ENCODE measurements around the gene ZMAT5.

Gene ZMAT5

DNA sequence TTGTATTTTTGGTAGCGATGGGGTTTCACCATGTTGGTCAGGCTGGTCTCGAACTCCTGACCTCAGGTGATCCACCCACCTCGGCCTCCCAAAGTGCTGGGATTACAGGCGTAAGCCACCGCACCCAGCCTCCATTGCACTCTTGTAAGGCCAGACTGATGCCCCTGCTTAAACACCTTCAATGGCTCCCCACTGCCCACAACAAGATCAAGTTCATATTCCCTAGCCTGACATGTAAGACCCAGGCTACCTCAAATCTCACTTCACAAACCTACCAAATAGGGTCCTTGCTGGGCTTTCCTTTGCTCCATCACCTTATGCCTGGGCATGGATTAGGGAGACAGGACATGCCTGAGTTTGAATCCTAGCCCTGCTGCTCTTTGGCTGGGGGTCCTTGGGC lies 13.4 kb upstream of the ZMAT5 start:
- no peak for TF ChIP-seq POLR2AphosphoS5 (IDR thresholded peaks at IDR 0.05; ENCODE audit: low read depth, low read length)
- no peak for TF ChIP-seq POLR2A (IDR thresholded peaks at IDR 0.05; ENCODE audit: low read depth, low read length)
- no peak for TF ChIP-seq POU2F2 (IDR thresholded peaks at IDR 0.05; ENCODE audit: low read depth, low read length)
- no peak for TF ChIP-seq PAX5 (IDR thresholded peaks at IDR 0.05; ENCODE audit: insufficient read depth, low read length, severe bottlenecking)
- no peak for TF ChIP-seq TAF1 (IDR thresholded peaks at IDR 0.05; ENCODE audit: low read depth, low read length)
- TF ChIP-seq SPI1 (IDR thresholded peaks at IDR 0.05; ENCODE audit: low read depth, low read length) = no peak
- FAIRE-seq = no peak
- DNase-seq (ENCODE audit: insufficient read length, low spot score) = no peak

DNA sequence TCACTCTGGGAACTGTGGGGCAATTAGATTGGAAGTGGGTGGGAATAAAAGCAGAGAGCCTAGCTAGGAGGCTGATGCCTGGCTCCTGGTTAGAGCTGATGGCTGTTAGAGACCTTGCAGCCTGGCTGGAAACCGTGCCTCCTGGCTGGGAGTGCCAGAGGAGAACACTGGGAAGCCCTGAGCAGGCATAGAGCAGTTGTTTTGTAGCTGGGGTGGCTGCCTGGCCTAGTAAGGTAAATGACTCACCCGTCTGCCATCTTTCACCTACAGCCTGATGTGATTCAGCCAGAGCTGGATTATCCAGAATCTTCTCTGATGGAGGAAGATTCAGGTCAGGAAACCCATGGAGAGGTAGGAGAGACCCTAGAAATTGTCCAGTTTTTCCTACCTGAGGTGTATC lies 6.4 kb upstream of the ZMAT5 start:
- TF ChIP-seq POLR2AphosphoS5 (IDR thresholded peaks at IDR 0.05; ENCODE audit: low read depth, low read length) = no peak
- TF ChIP-seq PAX5 (IDR thresholded peaks at IDR 0.05; ENCODE audit: insufficient read depth, low read length, severe bottlenecking) = no peak
- TF ChIP-seq SPI1 (IDR thresholded peaks at IDR 0.05; ENCODE audit: low read depth, low read length) = no peak
- no peak for TF ChIP-seq POU2F2 (IDR thresholded peaks at IDR 0.05; ENCODE audit: low read depth, low read length)
- no peak for TF ChIP-seq POLR2A (IDR thresholded peaks at IDR 0.05; ENCODE audit: low read depth, low read length)
- TF ChIP-seq TAF1 (IDR thresholded peaks at IDR 0.05; ENCODE audit: low read depth, low read length) = no peak
- DNase-seq (ENCODE audit: insufficient read length, low spot score) (no peak), FAIRE-seq (no peak)

DNA sequence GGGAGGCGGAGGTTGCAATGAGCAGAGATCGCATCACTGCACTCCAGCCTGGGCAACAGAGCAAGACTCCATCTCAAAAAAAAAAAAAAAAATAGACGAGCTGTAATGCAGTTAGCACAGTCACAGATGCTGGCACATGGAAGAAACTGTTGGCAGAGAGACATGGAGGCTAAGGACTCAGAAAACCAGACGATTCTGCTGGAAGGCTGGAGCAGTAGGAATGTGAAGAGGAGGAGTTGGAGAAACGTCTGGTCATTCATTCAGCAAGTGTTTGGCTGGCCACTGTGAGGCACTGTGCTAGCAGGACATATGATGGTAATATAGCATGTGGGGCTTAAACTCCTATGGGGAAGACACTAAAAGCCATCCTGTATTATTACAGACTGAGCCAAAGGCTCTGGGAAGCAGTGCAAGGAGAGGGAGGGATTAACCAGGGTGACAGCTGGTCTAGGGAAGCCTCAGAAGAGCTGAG lies 5.4 kb upstream of the ZMAT5 start:
- DNase-seq (ENCODE audit: insufficient read length, low spot score) = no peak
- TF ChIP-seq POLR2AphosphoS5 (IDR thresholded peaks at IDR 0.05; ENCODE audit: low read depth, low read length) = no peak
- TF ChIP-seq POLR2A (IDR thresholded peaks at IDR 0.05; ENCODE audit: low read depth, low read length) = no peak
- no peak for TF ChIP-seq TAF1 (IDR thresholded peaks at IDR 0.05; ENCODE audit: low read depth, low read length)
- no peak for TF ChIP-seq POU2F2 (IDR thresholded peaks at IDR 0.05; ENCODE audit: low read depth, low read length)
- no peak for TF ChIP-seq PAX5 (IDR thresholded peaks at IDR 0.05; ENCODE audit: insufficient read depth, low read length, severe bottlenecking)
- no peak for FAIRE-seq

DNA sequence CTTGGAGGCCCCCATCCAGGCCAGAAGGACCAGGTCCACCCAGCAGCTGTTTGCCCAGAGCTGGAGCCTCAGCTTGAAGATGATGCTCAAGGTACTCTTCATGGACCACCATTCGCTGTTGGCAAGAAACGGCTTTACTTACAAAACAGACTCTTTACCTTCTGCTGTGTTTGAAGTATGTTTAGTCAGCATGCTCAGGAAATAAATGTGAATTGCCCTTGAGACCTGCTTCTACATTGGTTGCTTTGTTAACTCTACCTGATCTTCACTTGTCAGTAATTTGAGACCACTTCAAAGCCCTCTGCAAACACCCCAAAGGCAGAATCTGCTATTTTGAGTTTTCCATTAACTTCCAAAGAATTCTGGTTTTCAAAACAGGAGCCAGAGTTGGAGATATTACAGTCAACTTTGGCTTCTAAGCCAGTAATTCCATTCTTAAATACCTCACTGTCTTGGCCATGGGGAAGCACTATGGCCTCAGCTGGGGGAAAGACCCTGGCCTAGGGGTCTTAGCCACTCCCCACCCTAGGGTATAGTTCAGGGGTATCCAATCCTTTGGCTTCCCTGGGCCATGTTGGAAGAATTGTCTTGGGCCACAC lies 3.0 kb upstream of the ZMAT5 start:
- no peak for TF ChIP-seq POU2F2 (IDR thresholded peaks at IDR 0.05; ENCODE audit: low read depth, low read length)
- TF ChIP-seq PAX5 (IDR thresholded peaks at IDR 0.05; ENCODE audit: insufficient read depth, low read length, severe bottlenecking) = no peak
- TF ChIP-seq POLR2AphosphoS5 (IDR thresholded peaks at IDR 0.05; ENCODE audit: low read depth, low read length) = no peak
- no peak for TF ChIP-seq SPI1 (IDR thresholded peaks at IDR 0.05; ENCODE audit: low read depth, low read length)
- TF ChIP-seq TAF1 (IDR thresholded peaks at IDR 0.05; ENCODE audit: low read depth, low read length) = no peak
- TF ChIP-seq POLR2A (IDR thresholded peaks at IDR 0.05; ENCODE audit: low read depth, low read length) = no peak
- FAIRE-seq = no peak

DNA sequence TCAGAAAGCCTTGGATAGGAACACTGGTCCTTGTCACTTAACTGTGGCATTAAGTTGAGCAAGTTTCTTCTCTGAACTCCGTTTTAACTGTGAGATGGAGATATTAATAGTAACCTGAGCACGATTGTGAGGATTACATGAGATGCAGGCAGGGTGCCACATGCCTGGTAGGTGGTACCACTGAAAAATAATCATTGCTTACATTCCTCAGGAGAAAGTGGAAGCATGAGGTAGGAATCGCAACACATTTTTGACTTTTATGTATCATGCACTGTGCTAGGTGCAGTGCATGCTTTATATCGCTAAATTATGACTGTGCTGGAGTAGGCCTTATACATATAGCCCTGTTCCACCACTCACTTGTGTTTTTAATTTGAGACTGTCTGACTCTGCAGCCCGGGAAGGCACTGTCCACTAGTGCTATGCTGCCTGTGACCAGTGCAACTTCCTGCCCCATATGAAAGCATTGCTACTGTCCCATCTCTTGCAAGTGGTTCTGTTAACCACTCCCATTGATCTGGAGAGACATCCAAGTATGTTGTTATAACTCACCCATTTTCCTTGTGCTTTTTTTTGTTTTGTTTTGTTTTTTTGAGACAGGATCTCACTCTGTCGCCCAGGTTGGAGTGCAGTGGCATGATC lies 1.4 kb upstream of the ZMAT5 start:
- no peak for TF ChIP-seq POU2F2 (IDR thresholded peaks at IDR 0.05; ENCODE audit: low read depth, low read length)
- FAIRE-seq (no peak), DNase-seq (ENCODE audit: insufficient read length, low spot score) (no peak)

More for the DNA sequence above, 3.0 kb upstream of the ZMAT5 start:
- DNase-seq (ENCODE audit: insufficient read length, low spot score) = no peak

DNA sequence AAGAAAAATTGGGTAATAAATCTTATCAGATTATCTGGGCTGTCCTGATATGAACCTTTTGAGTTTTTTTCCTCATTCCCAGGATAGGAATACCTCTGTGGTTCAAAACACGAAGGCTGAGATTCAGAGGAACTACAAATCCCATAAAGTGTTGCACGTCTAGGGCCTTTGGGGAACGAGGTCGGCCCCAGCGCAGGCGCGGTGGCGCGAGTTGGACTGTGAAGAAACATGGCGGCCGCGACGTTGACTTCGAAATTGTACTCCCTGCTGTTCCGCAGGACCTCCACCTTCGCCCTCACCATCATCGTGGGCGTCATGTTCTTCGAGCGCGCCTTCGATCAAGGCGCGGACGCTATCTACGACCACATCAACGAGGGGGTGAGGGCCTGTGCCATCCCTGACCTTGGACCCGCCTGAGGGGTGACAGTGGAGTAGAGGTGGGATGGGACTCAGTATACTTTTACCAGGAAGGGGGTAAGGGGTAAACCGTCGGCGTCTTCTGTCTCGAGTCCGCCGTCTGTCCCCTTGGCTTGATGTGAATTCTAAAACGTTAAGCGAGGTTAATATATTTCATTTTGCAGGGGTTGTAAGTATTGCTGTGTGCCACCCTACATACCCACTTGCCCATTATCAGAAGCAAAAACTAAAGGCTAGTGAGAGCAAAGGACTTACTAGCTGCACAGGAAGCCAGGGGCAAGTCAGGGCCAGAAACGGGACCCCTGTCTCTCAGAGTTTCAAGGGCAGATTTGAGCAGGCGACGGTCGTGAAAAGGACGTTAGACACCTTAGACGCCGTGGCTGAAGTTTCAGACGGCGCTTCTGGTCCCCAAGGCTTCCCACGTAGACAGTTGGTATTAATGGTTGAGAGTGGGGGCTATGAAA lies 604 bp upstream of the ZMAT5 start, which contains the start of gene UQCR10:
Gene UQCR10 (plus strand): TSS at position 199 of the 881 bp plus-strand sequence. CDS start 30 bp downstream, at position 229.
- FAIRE-seq (no peak), DNase-seq (ENCODE audit: insufficient read length, low spot score) (peak; percentile 85)
- TF ChIP-seq POLR2AphosphoS5 (IDR thresholded peaks at IDR 0.05; ENCODE audit: low read depth, low read length) (peak; percentile 82), SPI1 (IDR thresholded peaks at IDR 0.05; ENCODE audit: low read depth, low read length) (no peak), POLR2A (IDR thresholded peaks at IDR 0.05; ENCODE audit: low read depth, low read length) (peak; percentile 83), POU2F2 (IDR thresholded peaks at IDR 0.05; ENCODE audit: low read depth, low read length) (no peak), TAF1 (IDR thresholded peaks at IDR 0.05; ENCODE audit: low read depth, low read length) (peak; percentile 97)

DNA sequence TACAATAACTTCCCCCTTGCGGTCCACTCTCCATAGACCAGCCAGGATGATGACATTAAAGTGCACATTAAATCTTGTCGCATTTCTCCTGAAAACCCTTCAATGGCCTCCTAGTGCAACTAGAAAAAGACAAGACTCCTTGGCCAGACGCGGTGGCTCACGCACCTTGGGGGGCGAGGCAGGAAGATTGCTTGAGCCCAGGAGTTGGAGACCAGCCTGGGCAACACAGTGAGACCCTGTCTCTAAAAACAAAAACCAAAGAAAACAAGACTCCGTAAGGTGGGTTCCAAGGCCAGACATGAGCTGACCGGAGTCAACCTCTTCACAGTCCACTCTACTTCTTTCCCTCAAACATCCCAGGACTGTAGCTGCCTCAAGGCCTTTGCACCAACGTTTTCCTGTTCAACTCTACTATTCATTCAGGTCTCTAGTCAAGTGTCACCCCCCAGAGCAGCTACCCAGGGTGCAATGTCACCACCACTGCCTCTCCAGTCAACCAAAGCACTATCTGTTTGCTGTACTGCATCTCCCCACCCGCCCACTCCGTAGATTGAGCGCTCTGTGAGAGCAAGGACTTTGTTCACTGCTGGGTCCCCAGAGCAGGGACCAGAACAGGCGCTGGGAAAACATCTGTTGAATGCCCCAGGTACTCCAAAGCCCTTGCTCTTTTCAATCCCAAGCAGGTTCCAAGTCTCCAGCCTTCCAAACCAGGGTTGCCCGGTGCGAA lies 739 bp downstream of the ZMAT5 start:
- TF ChIP-seq SPI1 (IDR thresholded peaks at IDR 0.05; ENCODE audit: low read depth, low read length) (no peak), POLR2AphosphoS5 (IDR thresholded peaks at IDR 0.05; ENCODE audit: low read depth, low read length) (no peak), POU2F2 (IDR thresholded peaks at IDR 0.05; ENCODE audit: low read depth, low read length) (no peak), TAF1 (IDR thresholded peaks at IDR 0.05; ENCODE audit: low read depth, low read length) (no peak)
- peak; percentile 49 for DNase-seq (ENCODE audit: insufficient read length, low spot score)
- peak; percentile 50 for FAIRE-seq

DNA sequence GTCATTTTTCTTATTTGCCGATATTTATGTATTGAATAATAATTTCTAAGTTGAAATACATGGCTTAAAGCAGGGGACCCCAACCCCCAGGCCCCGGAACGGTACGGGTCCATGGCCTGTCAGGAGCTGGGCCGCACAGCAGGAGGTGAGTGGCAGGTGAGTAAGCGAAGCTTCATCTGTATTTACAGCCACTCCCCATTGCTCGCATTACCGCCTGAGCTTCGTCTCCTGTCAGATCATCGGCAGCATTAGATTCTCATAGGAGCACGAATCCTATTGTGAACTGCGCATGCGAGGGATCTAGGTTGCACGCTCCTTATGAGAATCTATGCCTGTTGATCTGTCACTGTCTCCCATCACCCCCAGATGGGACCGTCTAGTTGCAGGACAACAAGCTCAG lies 4.5 kb downstream of the ZMAT5 start:
- TF ChIP-seq PAX5 (IDR thresholded peaks at IDR 0.05; ENCODE audit: insufficient read depth, low read length, severe bottlenecking) = no peak
- TF ChIP-seq SPI1 (IDR thresholded peaks at IDR 0.05; ENCODE audit: low read depth, low read length) = no peak
- no peak for TF ChIP-seq POLR2A (IDR thresholded peaks at IDR 0.05; ENCODE audit: low read depth, low read length)
- TF ChIP-seq POLR2AphosphoS5 (IDR thresholded peaks at IDR 0.05; ENCODE audit: low read depth, low read length) = no peak
- TF ChIP-seq TAF1 (IDR thresholded peaks at IDR 0.05; ENCODE audit: low read depth, low read length) = no peak
- TF ChIP-seq POU2F2 (IDR thresholded peaks at IDR 0.05; ENCODE audit: low read depth, low read length) = no peak
- no peak for FAIRE-seq
- DNase-seq (ENCODE audit: insufficient read length, low spot score) = no peak

DNA sequence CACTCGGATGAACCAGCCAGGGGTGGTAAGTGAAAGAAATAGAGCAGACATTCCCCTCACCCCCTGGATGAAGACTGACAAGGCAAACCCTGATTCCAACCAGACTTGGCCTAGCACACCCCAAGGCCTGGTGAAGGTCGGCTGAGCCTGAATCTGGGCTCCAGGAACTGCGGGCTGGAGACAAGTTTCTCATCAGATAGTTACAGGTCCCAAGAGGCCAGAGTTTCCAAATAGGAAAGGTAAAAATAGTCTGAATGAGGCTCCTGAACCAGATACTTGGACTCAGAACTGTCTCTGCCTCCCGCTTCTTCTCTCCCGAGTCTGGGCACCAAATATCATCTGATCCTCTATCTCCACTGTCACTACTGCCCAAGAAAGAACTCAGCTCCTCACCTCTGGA lies 7.8 kb downstream of the ZMAT5 start:
- no peak for DNase-seq (ENCODE audit: insufficient read length, low spot score)
- TF ChIP-seq POU2F2 (IDR thresholded peaks at IDR 0.05; ENCODE audit: low read depth, low read length) (no peak), POLR2AphosphoS5 (IDR thresholded peaks at IDR 0.05; ENCODE audit: low read depth, low read length) (no peak), POLR2A (IDR thresholded peaks at IDR 0.05; ENCODE audit: low read depth, low read length) (no peak), SPI1 (IDR thresholded peaks at IDR 0.05; ENCODE audit: low read depth, low read length) (no peak), PAX5 (IDR thresholded peaks at IDR 0.05; ENCODE audit: insufficient read depth, low read length, severe bottlenecking) (no peak), TAF1 (IDR thresholded peaks at IDR 0.05; ENCODE audit: low read depth, low read length) (no peak)
- no peak for FAIRE-seq
